Measurements from ENCODE around the gene KIZ.
"Not testable (repeated sequence)": the region's sequence is repeated elsewhere in the genome, so short reads cannot be mapped to it uniquely, and the experiment has no call there.

Gene KIZ

DNA sequence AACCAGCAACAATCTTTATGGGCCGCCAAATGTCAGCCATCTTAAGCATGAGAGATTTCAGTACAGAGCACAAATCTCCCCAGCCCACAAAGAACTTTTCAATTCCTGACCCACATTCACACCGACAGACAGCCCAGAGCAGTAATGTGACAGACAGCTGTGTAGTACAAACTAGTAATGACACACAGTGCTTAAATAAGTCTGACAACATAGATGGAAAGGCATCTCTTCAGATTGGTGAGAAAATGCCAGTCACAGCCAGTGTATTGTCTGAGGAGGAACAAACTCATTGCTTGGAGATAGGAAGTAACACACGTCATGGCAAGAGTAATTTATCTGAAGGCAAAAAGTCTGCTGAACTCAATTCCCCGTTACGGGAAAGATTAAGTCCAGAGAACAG is 36.0 kb downstream of the KIZ start:
- no peak for DNase-seq (ENCODE audit: low spot score in 2 of 2)
- no peaks in the 10 kb centered on the region for H3K27me3 ChIP-seq (ENCODE audit: low read depth)
- peaks cover 2% of the 10 kb centered on the region; the same call in 1 of the 2 replicates for H3K4me1 ChIP-seq
- H3K4me3 ChIP-seq, result no peak overlapping the region
- peaks cover 3% of the 10 kb centered on the region; the same call in 1 of the 2 replicates for H3K9me3 ChIP-seq
- in situ Hi-C loops (cut with MboI; ENCODE audit: low sequenced_read_pairs), result no loop called here
- H3K36me3 ChIP-seq (replicated peaks), result no peaks in the 10 kb centered on the region; the same call in 1 of the 2 replicates

GRCh38 chr20:21162631-21163030 is 36.7 kb downstream of the KIZ start:
- Histone ChIP-seq H3K4me3 (no peak overlapping the region), H3K9me3 (peaks cover 3% of the 10 kb centered on the region; the same call in 1 of the 2 replicates), H3K27me3 (ENCODE audit: low read depth) (no peaks in the 10 kb centered on the region), H3K36me3 (replicated peaks) (no peaks in the 10 kb centered on the region; the same call in 1 of the 2 replicates), H3K4me1 (peaks cover 2% of the 10 kb centered on the region; the same call in 1 of the 2 replicates)
- in situ Hi-C loops (cut with MboI; ENCODE audit: low sequenced_read_pairs), result no loop called here
- DNase-seq (ENCODE audit: low spot score in 2 of 2), result no peak

DNA sequence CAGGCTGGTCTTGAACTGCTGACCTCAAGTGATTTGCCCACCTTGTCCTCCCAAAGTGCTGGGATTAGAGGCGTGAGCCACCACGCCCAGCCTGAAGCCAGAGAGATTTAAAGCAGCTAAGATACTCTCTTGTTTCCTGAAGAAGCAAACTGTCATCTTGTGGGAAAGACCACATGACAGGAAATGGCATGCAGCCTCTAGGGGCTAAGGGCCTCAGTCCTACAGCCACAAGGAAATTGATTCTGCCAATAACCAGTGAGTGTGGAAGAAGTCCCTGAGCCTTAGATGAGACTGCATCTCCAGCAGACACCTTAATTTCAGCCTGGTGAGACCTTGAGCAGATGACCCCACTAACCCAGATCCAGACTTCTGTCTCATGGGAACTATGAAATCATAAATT is 40.9 kb downstream of the KIZ start:
- H3K36me3 ChIP-seq (replicated peaks), result no peaks in the 10 kb centered on the region; the same call in 1 of the 2 replicates
- no peak overlapping the region for H3K4me3 ChIP-seq
- no peak for DNase-seq (ENCODE audit: low spot score in 2 of 2)
- H3K9me3 ChIP-seq, result no peaks in the 10 kb centered on the region
- H3K27me3 ChIP-seq (ENCODE audit: low read depth), result no peaks in the 10 kb centered on the region
- in situ Hi-C loops (cut with MboI; ENCODE audit: low sequenced_read_pairs), result no loop called here
- peaks cover 2% of the 10 kb centered on the region; the same call in 1 of the 2 replicates for H3K4me1 ChIP-seq

GRCh38 chr20:21167261-21167660 is 41.4 kb downstream of the KIZ start:
- Histone ChIP-seq H3K4me1 (no peaks in the 10 kb centered on the region), H3K9me3 (no peaks in the 10 kb centered on the region), H3K27me3 (ENCODE audit: low read depth) (no peaks in the 10 kb centered on the region), H3K4me3 (no peak overlapping the region), H3K36me3 (replicated peaks) (no peaks in the 10 kb centered on the region)
- DNase-seq (ENCODE audit: low spot score in 2 of 2), result no peak
- in situ Hi-C loops (cut with MboI; ENCODE audit: low sequenced_read_pairs), result no loop called here

- H3K36me3 ChIP-seq (replicated peaks); H3K4me3 ChIP-seq; H3K27me3 ChIP-seq (ENCODE audit: low read depth); in situ Hi-C loops (cut with MboI; ENCODE audit: low sequenced_read_pairs); H3K4me1 ChIP-seq; DNase-seq (ENCODE audit: low spot score in 2 of 2); H3K9me3 ChIP-seq: not testable (repeated sequence)
Observed at GRCh38 chr20:21168061-21168460, 42.2 kb downstream of the KIZ start.

DNA sequence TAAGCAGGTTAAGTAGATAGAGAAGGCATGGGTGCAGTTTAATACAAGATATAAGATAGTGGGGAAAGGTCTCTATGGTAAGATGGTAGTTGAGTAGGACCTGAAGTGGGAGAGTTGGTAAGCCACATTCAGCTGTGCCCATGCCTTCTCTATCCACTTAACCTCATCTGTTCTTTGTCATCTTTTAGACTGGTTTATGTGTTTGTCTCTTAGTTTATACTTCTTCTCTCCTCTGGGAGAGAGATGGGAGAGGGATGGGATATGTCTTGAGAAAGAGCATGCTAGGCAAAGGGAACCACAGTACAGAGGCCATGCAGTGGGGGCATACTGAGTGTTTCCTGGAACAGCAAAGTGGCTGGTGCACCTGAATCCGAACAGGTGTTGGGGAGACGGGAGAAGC is 46.7 kb downstream of the KIZ start:
- no peak for DNase-seq (ENCODE audit: low spot score in 2 of 2)
- Histone ChIP-seq H3K36me3 (replicated peaks) (no peaks in the 10 kb centered on the region), H3K4me1 (0 out of 2 replicates have a peak, but pooled peaks cover 3% of the 10 kb centered on the region), H3K9me3 (no peaks in the 10 kb centered on the region), H3K4me3 (no peak overlapping the region), H3K27me3 (ENCODE audit: low read depth) (no peaks in the 10 kb centered on the region)
- in situ Hi-C loops (cut with MboI; ENCODE audit: low sequenced_read_pairs), result no loop called here

DNA sequence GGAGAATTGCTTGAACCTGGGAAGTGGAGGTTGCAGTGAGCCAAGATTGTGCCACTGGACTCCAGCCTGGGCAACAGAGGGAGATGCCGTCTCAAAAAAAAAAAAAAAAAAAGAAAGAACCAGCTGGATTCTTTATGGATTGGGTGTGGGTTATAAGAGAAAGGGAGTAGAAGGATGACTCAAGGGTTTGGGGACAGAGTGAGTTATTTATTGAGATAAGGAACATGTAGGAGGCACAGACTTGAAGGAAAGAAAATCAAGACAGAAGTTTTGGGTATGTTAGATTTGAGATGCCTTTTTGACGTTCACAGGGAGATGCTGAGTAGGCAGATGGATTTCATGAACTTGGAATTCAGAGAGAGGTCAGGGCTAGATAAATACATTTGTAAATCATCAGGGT is 47.6 kb downstream of the KIZ start:
- Histone ChIP-seq H3K36me3 (replicated peaks) (no peaks in the 10 kb centered on the region), H3K4me1 (0 out of 2 replicates have a peak, but pooled peaks cover 3% of the 10 kb centered on the region), H3K27me3 (ENCODE audit: low read depth) (no peaks in the 10 kb centered on the region), H3K4me3 (no peak overlapping the region), H3K9me3 (no peaks in the 10 kb centered on the region)
- in situ Hi-C loops (cut with MboI; ENCODE audit: low sequenced_read_pairs), result no loop called here
- DNase-seq (ENCODE audit: low spot score in 2 of 2), result no peak

DNA sequence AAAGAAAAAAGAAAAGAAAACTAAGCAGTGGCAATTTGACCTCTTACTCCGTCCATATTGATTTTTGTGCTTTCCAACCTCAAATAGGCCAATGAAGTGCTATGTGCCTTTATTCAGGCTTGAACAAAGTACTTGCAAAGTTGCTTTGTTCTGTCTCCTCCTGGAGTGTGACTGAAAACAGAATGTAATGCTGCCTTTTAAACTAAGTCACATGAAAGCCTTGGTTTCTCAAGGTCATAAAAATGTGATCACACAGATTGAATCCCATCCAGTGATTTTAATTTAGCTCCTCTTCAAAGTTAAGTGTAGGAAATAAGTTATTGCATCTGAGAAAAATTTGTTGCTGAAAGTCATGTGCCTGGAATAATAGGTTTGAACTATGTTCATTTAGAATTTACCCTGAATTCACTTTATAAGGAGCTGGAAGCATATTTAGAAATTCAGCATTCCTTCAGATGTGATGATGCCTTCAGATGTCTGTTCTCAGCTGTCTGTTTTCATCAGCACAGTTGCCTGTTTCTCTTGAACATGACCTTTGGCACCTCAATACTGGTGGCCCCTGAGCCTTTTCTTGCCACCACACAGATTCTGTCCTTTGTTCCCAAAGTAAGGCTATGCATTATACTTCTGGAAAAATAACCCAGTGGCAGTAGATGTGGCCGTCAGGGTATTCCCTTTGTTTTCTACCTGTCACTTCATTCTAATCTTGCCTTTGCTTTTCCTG is 48.8 kb downstream of the KIZ start:
- DNase-seq (ENCODE audit: low spot score in 2 of 2), result no peak
- in situ Hi-C loops (cut with MboI; ENCODE audit: low sequenced_read_pairs), result no loop called here
- H3K9me3 ChIP-seq, result no peaks in the 10 kb centered on the region
- no peak overlapping the region for H3K4me3 ChIP-seq
- H3K4me1 ChIP-seq, result 0 out of 2 replicates have a peak, but pooled peaks cover 3% of the 10 kb centered on the region
- H3K36me3 ChIP-seq (replicated peaks), result no peaks in the 10 kb centered on the region
- no peaks in the 10 kb centered on the region for H3K27me3 ChIP-seq (ENCODE audit: low read depth)

- no peaks in the 10 kb centered on the region for H3K9me3 ChIP-seq
- no peak for DNase-seq (ENCODE audit: low spot score in 2 of 2)
- H3K4me3 ChIP-seq, result no peak overlapping the region
- no peaks in the 10 kb centered on the region for H3K36me3 ChIP-seq (replicated peaks)
- in situ Hi-C loops (cut with MboI; ENCODE audit: low sequenced_read_pairs), result no loop called here
- 0 out of 2 replicates have a peak, but pooled peaks cover 3% of the 10 kb centered on the region for H3K4me1 ChIP-seq
- H3K27me3 ChIP-seq (ENCODE audit: low read depth), result no peaks in the 10 kb centered on the region
Observed at GRCh38 chr20:21175433-21175832, 49.6 kb downstream of the KIZ start.

DNA sequence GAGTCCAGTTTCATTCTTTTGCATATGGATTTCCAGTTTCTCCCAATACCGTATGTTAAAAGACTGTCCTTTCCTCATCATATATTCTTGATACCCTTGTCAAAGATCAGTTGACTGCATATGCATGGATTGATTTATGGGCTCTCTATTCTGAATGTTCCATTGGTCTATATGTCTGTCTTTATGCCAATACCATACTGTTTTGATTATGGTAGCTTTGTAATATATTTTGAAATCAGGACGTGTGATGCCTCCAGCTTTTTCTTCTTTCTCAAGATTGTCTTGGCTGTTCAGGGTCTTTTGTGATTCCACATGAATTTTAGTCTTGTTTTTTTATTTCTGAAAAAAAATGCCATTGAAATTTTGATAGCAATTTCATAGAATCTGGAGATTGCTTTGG is 51.9 kb downstream of the KIZ start:
- Histone ChIP-seq H3K27me3 (ENCODE audit: low read depth) (no peaks in the 10 kb centered on the region), H3K4me3 (no peak overlapping the region), H3K36me3 (replicated peaks) (no peaks in the 10 kb centered on the region), H3K4me1 (0 out of 2 replicates have a peak, but pooled peaks cover 3% of the 10 kb centered on the region), H3K9me3 (no peaks in the 10 kb centered on the region)
- in situ Hi-C loops (cut with MboI; ENCODE audit: low sequenced_read_pairs), result no loop called here
- no peak for DNase-seq (ENCODE audit: low spot score in 2 of 2)

DNA sequence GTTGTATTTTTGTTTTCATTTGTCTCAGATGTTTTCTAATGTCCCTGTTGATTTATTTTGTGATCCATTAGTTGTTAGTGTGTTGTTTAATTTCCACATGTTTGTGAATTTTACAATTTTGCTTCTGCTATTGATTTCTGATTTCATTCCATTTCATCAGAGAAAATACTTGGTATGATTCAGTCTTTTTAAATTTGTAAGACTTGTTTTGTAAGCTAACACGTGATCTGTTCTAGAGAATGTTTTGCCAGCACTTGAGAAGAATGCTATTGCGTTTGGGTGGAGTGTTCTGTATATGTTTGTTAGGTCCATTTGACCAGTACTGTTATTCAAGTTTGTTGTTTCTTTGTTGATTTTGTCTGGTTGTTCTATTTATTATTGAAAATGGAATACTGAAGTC is 53.9 kb downstream of the KIZ start:
- H3K27me3 ChIP-seq (ENCODE audit: low read depth), result no peaks in the 10 kb centered on the region
- in situ Hi-C loops (cut with MboI; ENCODE audit: low sequenced_read_pairs), result no loop called here

GRCh38 chr20:21180248-21180647 is 54.4 kb downstream of the KIZ start:
- Histone ChIP-seq H3K4me3 (no peak overlapping the region), H3K4me1 (no peaks in the 10 kb centered on the region), H3K27me3 (ENCODE audit: low read depth) (no peaks in the 10 kb centered on the region), H3K36me3 (replicated peaks) (no peaks in the 10 kb centered on the region), H3K9me3 (no peaks in the 10 kb centered on the region)
- DNase-seq (ENCODE audit: low spot score in 2 of 2), result no peak
- in situ Hi-C loops (cut with MboI; ENCODE audit: low sequenced_read_pairs), result no loop called here

More for the DNA sequence above, 53.9 kb downstream of the KIZ start:
- Histone ChIP-seq H3K9me3 (no peaks in the 10 kb centered on the region), H3K4me3 (no peak overlapping the region), H3K4me1 (no peaks in the 10 kb centered on the region), H3K36me3 (replicated peaks) (no peaks in the 10 kb centered on the region)
- no peak for DNase-seq (ENCODE audit: low spot score in 2 of 2)

DNA sequence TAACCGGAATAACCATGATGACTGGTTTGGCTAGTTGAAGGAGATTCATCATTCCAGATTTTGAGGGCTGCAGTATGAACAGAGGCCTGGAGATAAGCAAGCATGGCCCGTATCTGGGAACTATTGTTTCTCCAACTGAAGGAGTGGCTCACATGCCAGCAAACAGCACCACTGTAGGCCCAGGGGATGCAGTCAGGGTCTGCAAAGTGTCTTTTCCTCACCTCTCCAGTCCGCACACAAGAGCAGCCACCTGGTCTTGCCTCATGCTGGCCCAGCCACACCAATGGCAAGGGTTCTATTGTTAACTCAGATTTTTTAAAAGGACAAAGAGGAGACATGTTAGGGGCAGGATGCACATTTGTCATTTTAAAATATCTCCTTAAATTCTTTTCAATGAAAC is 55.1 kb downstream of the KIZ start:
- in situ Hi-C loops (cut with MboI; ENCODE audit: low sequenced_read_pairs), result no loop called here
- H3K9me3 ChIP-seq, result no peaks in the 10 kb centered on the region
- no peak for DNase-seq (ENCODE audit: low spot score in 2 of 2)
- H3K36me3 ChIP-seq (replicated peaks), result no peaks in the 10 kb centered on the region
- no peak overlapping the region for H3K4me3 ChIP-seq
- no peaks in the 10 kb centered on the region for H3K27me3 ChIP-seq (ENCODE audit: low read depth)
- H3K4me1 ChIP-seq, result no peaks in the 10 kb centered on the region

DNA sequence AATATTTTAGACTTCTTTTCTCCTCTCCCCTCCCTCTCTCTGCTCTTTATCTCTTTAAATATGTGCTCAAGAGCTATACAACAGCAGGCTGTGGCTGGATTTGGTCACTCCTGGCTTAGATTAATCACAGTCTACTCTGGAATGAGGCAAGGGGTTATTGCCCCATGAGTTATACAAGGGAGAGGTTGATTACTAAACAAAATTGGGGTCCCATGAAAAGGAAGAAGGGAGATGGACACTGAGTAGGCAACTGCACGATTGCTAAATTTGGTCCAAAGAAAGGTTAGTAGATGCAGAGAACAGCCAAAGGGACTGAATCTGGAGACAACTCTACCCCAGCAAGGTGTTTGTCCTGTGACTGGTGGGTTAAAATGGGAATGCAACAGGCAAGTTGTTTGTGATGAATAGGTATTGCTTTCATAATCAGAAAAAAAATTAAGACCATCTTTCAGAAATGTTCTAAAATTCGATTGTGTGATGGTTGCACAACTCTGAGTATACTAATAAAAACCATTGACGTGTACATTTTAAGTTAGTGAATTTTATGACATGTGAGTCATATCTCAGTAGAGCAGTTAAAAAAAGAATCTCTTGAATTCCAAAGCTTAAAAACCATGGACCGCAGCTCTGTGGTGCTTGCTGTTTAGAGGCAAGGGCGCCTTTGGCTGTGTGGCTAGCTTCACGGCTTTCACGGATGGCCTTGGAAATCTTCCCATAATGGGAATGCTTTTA is 57.1 kb downstream of the KIZ start:
- in situ Hi-C loops (cut with MboI; ENCODE audit: low sequenced_read_pairs), result no loop called here
- no peak for DNase-seq (ENCODE audit: low spot score in 2 of 2)
- Histone ChIP-seq H3K4me3 (no peak overlapping the region), H3K36me3 (replicated peaks) (no peaks in the 10 kb centered on the region), H3K9me3 (no peaks in the 10 kb centered on the region), H3K4me1 (no peaks in the 10 kb centered on the region), H3K27me3 (ENCODE audit: low read depth) (no peaks in the 10 kb centered on the region)

All from HAP-1 (cell line).